Activated CD4-positive, alpha-beta memory T cell treated with anti-CD3 and anti-CD28 coated beads for 36 hours (primary cell): ENCODE results near the gene ZNF598. TPM values are rescaled to one million over a fixed set of nuclear protein-coding genes. Genes with fewer than 3 reads are reported as not detected.
"Not testable (repeated sequence)": the region's sequence is repeated elsewhere in the genome, so short reads cannot be mapped to it uniquely, and the experiment has no call there.

ENCODE experiments used
- CTCF ChIA-PET: fragments of 350-600 bp; sonication (Branson Sonifier 250); formaldehyde crosslinking; loops from one replicate; lab custom pipeline; 2021; ENCODE audit warnings: antibody characterized with exemption, inconsistent platforms; lab: Charles Lee
- POLR2A ChIA-PET: fragments of 350-600 bp; sonication (Branson Sonifier 250); formaldehyde crosslinking; loops from one replicate; lab custom pipeline; 2021; ENCODE audit warnings: antibody characterized with exemption; lab: Charles Lee
- DNase-seq: peaks from one replicate; pipeline ENCODE4 v3.0.0-alpha.2; 2020
- H3K27ac Mint-ChIP-seq: one replicate; pipeline ENCODE4 v1.8.0; 2021; ENCODE audit warnings: mixed read lengths
- H3K27me3 Mint-ChIP-seq: one replicate; pipeline ENCODE4 v1.8.0; 2021; ENCODE audit warnings: mixed read lengths
- H3K36me3 Mint-ChIP-seq: one replicate; pipeline ENCODE4 v1.8.0; 2021; ENCODE audit warnings: mixed read lengths
- H3K4me1 Mint-ChIP-seq: one replicate; pipeline ENCODE4 v1.8.0; 2021; ENCODE audit warnings: low read depth, mixed read lengths
- H3K4me3 Mint-ChIP-seq: one replicate; pipeline ENCODE4 v1.8.0; 2021; ENCODE audit warnings: mild to moderate bottlenecking, mixed read lengths
- H3K9me3 Mint-ChIP-seq: one replicate; pipeline ENCODE4 v1.8.0; 2021; ENCODE audit warnings: mixed read lengths
- intact Hi-C: fragments of 100-400 bp; cut with micrococcal nuclease; formaldehyde crosslinking; loops from one replicate; pipeline ENCODE4 v1.15.1; 2023
- total RNA-seq, 2 experiments: library from RNA; stranded (reverse); gene quantifications; one replicate each; pipeline ENCODE4 v1.2.3, GENCODE V29; 2021

The ZNF598 gene
- total RNA-seq, 2 experiments from 2014 or later = 67.2 to 67.6 TPM

DNA sequence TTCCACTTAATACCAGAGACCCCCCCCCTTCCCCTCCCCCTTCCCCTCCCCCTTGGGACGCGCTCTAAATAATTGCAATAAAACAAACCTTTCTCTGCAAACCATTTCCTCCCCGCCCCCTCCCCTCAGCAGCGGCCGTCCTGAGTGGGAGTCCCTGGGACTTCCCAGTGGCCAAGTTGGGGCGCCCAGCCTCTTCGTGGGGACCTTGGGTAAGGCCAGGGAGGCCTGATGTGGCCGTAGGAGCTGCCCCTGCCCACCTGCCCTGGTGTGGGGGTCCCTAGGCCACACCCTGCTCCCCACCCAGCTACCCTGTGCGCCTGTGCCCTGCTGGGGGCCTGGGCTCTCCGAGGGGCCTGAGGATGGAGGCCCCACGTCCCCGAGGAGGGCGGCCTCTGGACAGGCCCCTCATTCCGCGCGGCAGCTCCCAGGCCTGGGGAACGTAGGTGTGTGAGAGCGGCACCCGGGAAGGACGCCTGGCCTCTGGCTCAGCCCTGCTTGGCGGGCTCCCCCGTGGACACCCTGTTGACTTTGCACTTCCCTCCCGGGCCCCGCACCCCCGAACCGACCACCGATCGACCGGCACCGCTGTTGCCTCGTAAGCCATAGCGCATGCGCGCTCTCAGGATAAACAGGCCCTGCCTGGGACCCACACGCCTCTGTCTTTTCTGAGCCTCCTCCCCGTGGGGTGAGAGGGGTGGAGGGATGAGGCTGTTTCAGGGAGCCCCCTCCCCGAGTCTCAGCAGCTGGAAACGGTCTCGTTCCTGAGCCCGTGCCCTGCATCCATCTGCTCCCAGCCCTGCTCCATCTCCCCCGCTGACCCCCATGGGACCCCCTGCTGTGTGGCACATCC lies 29.0 kb upstream of the ZNF598 start:
- no peaks in the 10 kb centered on the region for H3K36me3 Mint-ChIP-seq
- intact Hi-C loops = no loop called here
- H3K9me3 Mint-ChIP-seq = no peaks in the 10 kb centered on the region
- H3K27me3 Mint-ChIP-seq = no peaks in the 10 kb centered on the region
- POLR2A ChIA-PET = no interaction called here
- H3K27ac Mint-ChIP-seq = no peak overlapping the region
- no peak for DNase-seq
- no peak overlapping the region for H3K4me3 Mint-ChIP-seq
- H3K4me1 Mint-ChIP-seq = no peaks in the 10 kb centered on the region
- CTCF ChIA-PET = interaction anchor here (1.2 kb wide), 1 partner anchor 16 kb away, joined by 3 read pairs; no protein-coding TSS in a partner anchor

- intact Hi-C loops = no loop called here
- CTCF ChIA-PET = interaction anchor here (1.2 kb wide), 1 partner anchor 15 kb away, joined by 3 read pairs; no protein-coding TSS in a partner anchor
- no peak for DNase-seq
- H3K4me3 Mint-ChIP-seq = no peak overlapping the region
- H3K27me3 Mint-ChIP-seq = no peaks in the 10 kb centered on the region
- POLR2A ChIA-PET = no interaction called here
- no peak overlapping the region for H3K27ac Mint-ChIP-seq
- H3K4me1 Mint-ChIP-seq = no peaks in the 10 kb centered on the region
- H3K36me3 Mint-ChIP-seq = no peaks in the 10 kb centered on the region
- H3K9me3 Mint-ChIP-seq = no peaks in the 10 kb centered on the region
These were observed 28.2 kb upstream of the ZNF598 start for GRCh38 chr16:2037647-2038381.

- no peak overlapping the region for H3K4me3 Mint-ChIP-seq
- H3K36me3 Mint-ChIP-seq = no peaks in the 10 kb centered on the region
- no peak for DNase-seq
- intact Hi-C loops = no loop called here
- POLR2A ChIA-PET = no interaction called here
- H3K4me1 Mint-ChIP-seq = no peaks in the 10 kb centered on the region
- H3K9me3 Mint-ChIP-seq = no peaks in the 10 kb centered on the region
- H3K27me3 Mint-ChIP-seq = no peaks in the 10 kb centered on the region
- CTCF ChIA-PET = interaction anchor here (1.2 kb wide), 1 partner anchor 15 kb away, joined by 3 read pairs; no protein-coding TSS in a partner anchor
- H3K27ac Mint-ChIP-seq = no peak overlapping the region
These were observed 27.5 kb upstream of the ZNF598 start for GRCh38 chr16:2037115-2037514.

GRCh38 chr16:2036200-2036966 lies 26.8 kb upstream of the ZNF598 start:
- Mint-ChIP-seq H3K9me3 (no peaks in the 10 kb centered on the region), H3K27me3 (no peaks in the 10 kb centered on the region), H3K27ac (no peak overlapping the region), H3K4me3 (no peak overlapping the region), H3K4me1 (no peaks in the 10 kb centered on the region), H3K36me3 (no peaks in the 10 kb centered on the region)
- ChIA-PET CTCF (no interaction called here), POLR2A (no interaction called here)
- intact Hi-C loops = no loop called here
- no peak for DNase-seq

- ChIA-PET POLR2A (no interaction called here), CTCF (no interaction called here)
- DNase-seq = no peak
- Mint-ChIP-seq H3K27me3 (no peaks in the 10 kb centered on the region), H3K27ac (no peak overlapping the region), H3K36me3 (no peaks in the 10 kb centered on the region), H3K9me3 (no peaks in the 10 kb centered on the region), H3K4me1 (no peaks in the 10 kb centered on the region), H3K4me3 (no peak overlapping the region)
- intact Hi-C loops = no loop called here
These were observed 26.0 kb upstream of the ZNF598 start for GRCh38 chr16:2035431-2036199.

DNA sequence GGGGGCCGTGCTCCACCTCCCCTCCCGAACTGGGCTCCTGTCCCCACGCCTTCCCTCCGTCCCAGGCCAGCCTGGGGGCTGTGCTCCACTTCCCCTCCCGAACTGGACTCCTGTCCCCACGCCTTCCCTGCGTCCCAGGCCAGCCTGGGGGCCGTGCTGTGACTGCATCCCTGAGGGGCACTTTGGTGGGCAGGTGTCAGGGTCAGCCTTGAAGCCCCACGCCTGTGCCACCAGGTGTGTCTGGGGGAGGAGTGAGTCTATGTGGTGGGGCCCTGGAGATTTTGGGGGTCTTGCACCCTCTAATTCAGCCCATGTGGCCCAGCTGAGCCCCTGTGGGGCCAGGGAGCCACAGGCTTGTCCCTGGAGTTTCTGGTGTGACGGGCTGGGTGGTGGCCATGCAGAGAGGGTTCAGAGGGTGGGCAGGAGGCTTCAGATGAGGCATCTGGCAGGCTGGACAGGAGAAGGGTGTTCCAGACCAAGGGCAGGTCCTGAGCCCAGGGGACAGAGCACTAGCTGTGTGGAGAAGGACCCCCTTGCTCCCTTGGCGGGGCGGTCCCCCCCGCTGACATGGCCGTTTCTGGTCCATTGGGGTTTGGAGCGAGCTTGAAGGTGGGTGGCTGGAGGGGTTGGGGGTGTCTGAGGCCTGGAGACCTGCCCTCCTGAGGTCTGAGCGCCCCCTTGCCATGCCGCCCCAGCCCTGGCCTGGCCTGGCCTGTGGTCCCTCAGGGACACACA lies 25.2 kb upstream of the ZNF598 start:
- H3K36me3 Mint-ChIP-seq = no peaks in the 10 kb centered on the region
- no peak for DNase-seq
- POLR2A ChIA-PET = no interaction called here
- no peaks in the 10 kb centered on the region for H3K9me3 Mint-ChIP-seq
- H3K4me1 Mint-ChIP-seq = no peaks in the 10 kb centered on the region
- no peak overlapping the region for H3K27ac Mint-ChIP-seq
- no peaks in the 10 kb centered on the region for H3K27me3 Mint-ChIP-seq
- CTCF ChIA-PET = no interaction called here
- H3K4me3 Mint-ChIP-seq = no peak overlapping the region
- intact Hi-C loops = no loop called here

DNA sequence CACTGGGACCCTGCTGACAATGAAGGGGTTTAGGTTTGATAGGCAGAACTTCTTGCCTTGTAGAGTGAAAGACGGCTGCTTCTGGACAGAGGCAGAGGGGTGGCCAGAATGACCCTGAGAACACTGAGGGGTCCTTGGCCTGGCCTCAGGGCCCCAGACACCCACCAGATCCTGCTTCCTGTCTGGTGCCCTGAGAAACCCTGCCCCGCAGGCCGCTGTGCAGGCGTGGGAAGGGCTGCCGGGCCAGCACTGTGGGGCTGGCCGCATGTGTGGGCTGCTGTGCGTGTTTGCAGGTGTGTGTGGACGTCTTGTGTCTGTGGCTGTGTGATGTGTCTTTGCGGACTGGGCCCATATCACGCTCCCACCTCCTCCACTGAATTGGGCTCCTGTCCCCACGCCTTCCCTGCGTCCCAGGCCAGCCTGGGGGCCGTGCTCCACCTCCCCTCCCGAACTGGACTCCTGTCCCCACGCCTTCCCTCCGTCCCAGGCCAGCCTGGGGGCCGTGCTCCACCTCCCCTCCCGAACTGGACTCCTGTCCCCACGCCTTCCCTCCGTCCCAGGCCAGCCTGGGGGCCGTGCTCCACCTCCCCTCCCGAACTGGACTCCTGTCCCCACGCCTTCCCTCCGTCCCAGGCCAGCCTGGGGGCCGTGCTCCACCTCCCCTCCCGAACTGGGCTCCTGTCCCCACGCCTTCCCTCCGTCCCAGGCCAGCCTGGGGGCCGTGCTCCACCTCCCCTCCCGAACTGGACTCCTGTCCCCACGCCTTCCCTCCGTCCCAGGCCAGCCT lies 24.5 kb upstream of the ZNF598 start:
- intact Hi-C loops, H3K4me3 Mint-ChIP-seq, H3K9me3 Mint-ChIP-seq, POLR2A ChIA-PET, H3K27ac Mint-ChIP-seq, DNase-seq, H3K27me3 Mint-ChIP-seq, H3K4me1 Mint-ChIP-seq, H3K36me3 Mint-ChIP-seq: not testable (repeated sequence)
- CTCF ChIA-PET = interaction anchor here (1.0 kb wide), 1 partner anchor 106 kb away, joined by 5 read pairs; no protein-coding TSS in a partner anchor

- no peaks in the 10 kb centered on the region for H3K27me3 Mint-ChIP-seq
- no peaks in the 10 kb centered on the region for H3K4me1 Mint-ChIP-seq
- H3K4me3 Mint-ChIP-seq = no peak overlapping the region
- intact Hi-C loops = no loop called here
- ChIA-PET CTCF (interaction anchor here (1.0 to 1.1 kb wide), 2 partner anchors 11 to 107 kb away, joined by 4 to 5 read pairs; no protein-coding TSS in a partner anchor), POLR2A (no interaction called here)
- H3K36me3 Mint-ChIP-seq = no peaks in the 10 kb centered on the region
- no peaks in the 10 kb centered on the region for H3K9me3 Mint-ChIP-seq
- no peak for DNase-seq
- no peak overlapping the region for H3K27ac Mint-ChIP-seq
These were observed 23.7 kb upstream of the ZNF598 start for GRCh38 chr16:2033057-2033908.

GRCh38 chr16:2032285-2033056 lies 22.9 kb upstream of the ZNF598 start:
- Mint-ChIP-seq H3K36me3 (no peaks in the 10 kb centered on the region), H3K4me1 (peaks cover 2% of the 10 kb centered on the region), H3K27me3 (peaks cover 2% of the 10 kb centered on the region), H3K27ac (no peak overlapping the region), H3K4me3 (no peak overlapping the region), H3K9me3 (no peaks in the 10 kb centered on the region)
- POLR2A ChIA-PET = no interaction called here
- no peak for DNase-seq
- intact Hi-C loops = no loop called here
- CTCF ChIA-PET = interaction anchor here (1.1 kb wide), 1 partner anchor 10 kb away, joined by 4 read pairs; no protein-coding TSS in a partner anchor
